SK-N-SH treated with all-trans-retinoic acid at 6 μM for 48 hours (cell line): Measurements from ENCODE around the gene LIMS4.
"Not testable (repeated sequence)": the region's sequence is repeated elsewhere in the genome, so short reads cannot be mapped to it uniquely, and the experiment has no call there.

Experiments used
- ARNTL ChIP-seq: fragments of 450-650 bp; formaldehyde crosslinking; IDR thresholded peaks from 2 replicates; pipeline ENCODE4 v1.5.0; 2020; ENCODE audit warnings: low read depth, mild to moderate bottlenecking, moderate library complexity, borderline replicate concordance
- GLIS3 ChIP-seq: fragments of 250-450 bp; sonication (Bioruptor Pico); IDR thresholded peaks from 2 replicates; pipeline ENCODE4 v1.5.0; 2020; ENCODE audit warnings: mild to moderate bottlenecking, moderate library complexity
- OSR1 ChIP-seq: fragments of 250-450 bp; sonication (Bioruptor Pico); IDR thresholded peaks from 2 replicates; pipeline ENCODE4 v1.8.0; 2022; ENCODE audit warnings: moderate library complexity, mild to moderate bottlenecking, inconsistent platforms
- ZFP3 ChIP-seq: fragments of 250-450 bp; sonication (Bioruptor Pico); IDR thresholded peaks from 2 replicates; pipeline ENCODE4 v1.5.0; 2020; ENCODE audit warnings: mild to moderate bottlenecking, moderate library complexity

GRCh38 chr2:110455080-110455670 lies 17.4 kb downstream of the LIMS4 start:
- not testable (repeated sequence) for TF ChIP-seq ZFP3, OSR1, GLIS3, ARNTL (CRISPR knock-in tag)
